Neural progenitor cell (in vitro differentiated cells): Measurements from ENCODE around the gene ANK3.

Source experiments
- CTCF ChIP-seq: fragments of 200-600 bp; sonication (generic); IDR thresholded peaks from 2 replicates; pipeline ENCODE4 v1.5.1; 2017; ENCODE audit warnings: antibody characterized with exemption, mild to moderate bottlenecking
- EZH2 ChIP-seq: fragments of 200-600 bp; sonication (generic); IDR thresholded peaks from 2 replicates; pipeline ENCODE4 v1.6.1; 2017; ENCODE audit warnings: antibody characterized with exemption, mild to moderate bottlenecking, moderate library complexity
- EZH2phosphoT487 ChIP-seq: fragments of 200-600 bp; sonication (generic); IDR thresholded peaks from 2 replicates; pipeline ENCODE4 v1.6.1; 2017; ENCODE audit warnings: antibody characterized with exemption

- TF ChIP-seq EZH2 (no peak), CTCF (no peak), EZH2phosphoT487 (no peak)
These were observed 40.7 kb downstream of the ANK3 start for GRCh38 chr10:60348982-60349381.
